Central memory CD4-positive, alpha-beta T cell (primary cell): ENCODE measurements around the gene ADGRL4.
"Not testable (repeated sequence)": the region's sequence is repeated elsewhere in the genome, so short reads cannot be mapped to it uniquely, and the experiment has no call there.

Experiments
- DNase-seq: peaks from one replicate; pipeline ENCODE4 v3.0.0; 2022

ADGRL4 gene

GRCh38 chr1:78916986-78917385 lies 89.5 kb downstream of the ADGRL4 start:
- DNase-seq, result no peak

- no peak for DNase-seq
Measured at GRCh38 chr1:78913950-78914349, 92.6 kb downstream of the ADGRL4 start.

GRCh38 chr1:78911956-78912880 lies 94.3 kb downstream of the ADGRL4 start:
- DNase-seq, result no peak

GRCh38 chr1:78902641-78903040 lies 103.9 kb downstream of the ADGRL4 start:
- DNase-seq, result no peak

- DNase-seq, result no peak
Measured at GRCh38 chr1:78894811-78895210, 111.7 kb downstream of the ADGRL4 start.

- DNase-seq, result no peak
Measured at GRCh38 chr1:78892260-78892840, 114.2 kb downstream of the ADGRL4 start.

- no peak for DNase-seq
Measured at GRCh38 chr1:78887458-78887857, 119.1 kb downstream of the ADGRL4 start.

GRCh38 chr1:78884685-78885452 lies 121.7 kb downstream of the ADGRL4 start:
- DNase-seq, result no peak

- DNase-seq, result no peak
Measured at GRCh38 chr1:78880223-78880622, 126.3 kb downstream of the ADGRL4 start.

GRCh38 chr1:78875986-78876385 lies 130.5 kb downstream of the ADGRL4 start:
- DNase-seq, result not testable (repeated sequence)

- not testable (repeated sequence) for DNase-seq
Measured at GRCh38 chr1:78872801-78873200, 133.7 kb downstream of the ADGRL4 start.

- no peak for DNase-seq
Measured at GRCh38 chr1:78871249-78871648, 135.3 kb downstream of the ADGRL4 start.

- no peak for DNase-seq
Measured at GRCh38 chr1:78869136-78869535, 137.4 kb downstream of the ADGRL4 start.

GRCh38 chr1:78864175-78864574 lies 142.4 kb downstream of the ADGRL4 start:
- DNase-seq, result no peak

GRCh38 chr1:78856096-78856495 lies 150.4 kb downstream of the ADGRL4 start:
- no peak for DNase-seq

GRCh38 chr1:78855258-78855657 lies 151.3 kb downstream of the ADGRL4 start:
- no peak for DNase-seq

GRCh38 chr1:78854556-78854955 lies 152.0 kb downstream of the ADGRL4 start:
- DNase-seq, result no peak

- no peak for DNase-seq
Measured at GRCh38 chr1:78843546-78843945, 163.0 kb downstream of the ADGRL4 start.

- DNase-seq, result no peak
Measured at GRCh38 chr1:78843111-78843510, 163.4 kb downstream of the ADGRL4 start.

- no peak for DNase-seq
Measured at GRCh38 chr1:78840453-78841271, 165.9 kb downstream of the ADGRL4 start.
